Osteoblast (primary cell): ENCODE results near the gene CPB1. TPM values are rescaled to one million over a fixed set of nuclear protein-coding genes. Genes with fewer than 3 reads are reported as not detected.

Source experiments
- DNase-seq: peaks from one replicate; pipeline ENCODE4 v3.0.0; 2011; ENCODE audit warnings: low spot score, mixed read lengths; ENCODE audit not compliant: insufficient read length; ENCODE audit errors: missing footprints
- H2AFZ ChIP-seq: 2 replicates; pipeline ENCODE4 v1.6.0; 2011; ENCODE audit warnings: mild to moderate bottlenecking, low read length
- H3K27ac ChIP-seq: 2 replicates; pipeline ENCODE4 v1.5.1; 2011; ENCODE audit warnings: mild to moderate bottlenecking, low read depth, low read length, moderate library complexity
- H3K27me3 ChIP-seq: 2 replicates; pipeline ENCODE4 v1.6.0; 2012; ENCODE audit warnings: mild to moderate bottlenecking, control low read depth, inconsistent platforms, low read length, moderate library complexity; ENCODE audit not compliant: insufficient read depth
- H3K36me3 ChIP-seq: 2 replicates; pipeline ENCODE4 v1.5.1; 2011; ENCODE audit warnings: mild to moderate bottlenecking, low read length, control low read depth, moderate library complexity; ENCODE audit not compliant: insufficient read depth
- H3K4me1 ChIP-seq: 2 replicates; pipeline ENCODE4 v1.5.1; 2011; ENCODE audit warnings: mild to moderate bottlenecking, low read length, control low read depth, moderate library complexity; ENCODE audit not compliant: insufficient read depth
- H3K4me2 ChIP-seq: 2 replicates; pipeline ENCODE4 v1.6.0; 2011; ENCODE audit warnings: mild to moderate bottlenecking, low read length; ENCODE audit not compliant: insufficient read depth
- H3K4me3 ChIP-seq: fragments of 200-600 bp; sonication (generic); 3 replicates; pipeline ENCODE4 v1.5.1; 2012; ENCODE audit warnings: mild to moderate bottlenecking, low read length, inconsistent platforms; ENCODE audit not compliant: insufficient read depth
- H3K79me2 ChIP-seq: 2 replicates; pipeline ENCODE4 v1.6.0; 2012; ENCODE audit warnings: mild to moderate bottlenecking, low read length, control low read depth, inconsistent platforms; ENCODE audit not compliant: insufficient read depth
- H3K9me3 ChIP-seq: 2 replicates; pipeline ENCODE4 v1.5.1; 2011; ENCODE audit warnings: low read depth, low read length, control low read depth
- H4K20me1 ChIP-seq: 2 replicates; pipeline ENCODE4 v1.6.0; 2012; ENCODE audit warnings: mild to moderate bottlenecking, low read length, control low read depth; ENCODE audit not compliant: insufficient read depth
- CTCF ChIP-seq: IDR thresholded peaks from 2 replicates; pipeline ENCODE4 v1.5.1; 2011; ENCODE audit warnings: mild to moderate bottlenecking, low read depth, low read length, moderate library complexity; ENCODE audit errors: extremely low read depth
- total RNA-seq: library from RNA; depleted of rRNA; stranded (reverse); fragments of >200 nt; gene quantifications from 2 replicates; pipeline ENCODE4 v1.2.3, GENCODE V29; 2012

Gene CPB1
- total RNA-seq, 1 donor: 1.1 TPM

- no peak overlapping the region for H2AFZ ChIP-seq
- no peak for TF ChIP-seq CTCF
- H3K36me3 ChIP-seq: no peaks in the 10 kb centered on the region
- H3K79me2 ChIP-seq: no peaks in the 10 kb centered on the region
- H3K27ac ChIP-seq: no peak overlapping the region
- H4K20me1 ChIP-seq: no peaks in the 10 kb centered on the region
- H3K27me3 ChIP-seq: no peaks in the 10 kb centered on the region
- no peaks in the 10 kb centered on the region for H3K4me1 ChIP-seq
- no peak for DNase-seq
- no peak overlapping the region for H3K4me2 ChIP-seq
- H3K9me3 ChIP-seq: no peaks in the 10 kb centered on the region
- no peak overlapping the region for H3K4me3 ChIP-seq
Measured at GRCh38 chr3:148829926-148830325, 2.3 kb downstream of the CPB1 start.

GRCh38 chr3:148833223-148833622 lies 5.6 kb downstream of the CPB1 start:
- Histone ChIP-seq H3K27me3 (no peaks in the 10 kb centered on the region), H3K27ac (no peak overlapping the region), H3K4me3 (no peak overlapping the region), H3K79me2 (no peaks in the 10 kb centered on the region), H4K20me1 (no peaks in the 10 kb centered on the region), H2AFZ (no peak overlapping the region), H3K4me1 (no peaks in the 10 kb centered on the region), H3K36me3 (no peaks in the 10 kb centered on the region), H3K4me2 (no peak overlapping the region), H3K9me3 (no peaks in the 10 kb centered on the region)
- no peak for DNase-seq
- TF ChIP-seq CTCF: no peak

GRCh38 chr3:148839805-148840204 lies 12.2 kb downstream of the CPB1 start:
- H3K9me3 ChIP-seq: no peaks in the 10 kb centered on the region
- H3K79me2 ChIP-seq: no peaks in the 10 kb centered on the region
- H3K4me1 ChIP-seq: no peaks in the 10 kb centered on the region
- H4K20me1 ChIP-seq: no peaks in the 10 kb centered on the region
- H3K36me3 ChIP-seq: no peaks in the 10 kb centered on the region
- no peak overlapping the region for H3K27ac ChIP-seq
- no peak overlapping the region for H2AFZ ChIP-seq
- no peaks in the 10 kb centered on the region for H3K27me3 ChIP-seq
- TF ChIP-seq CTCF: no peak
- no peak overlapping the region for H3K4me3 ChIP-seq
- H3K4me2 ChIP-seq: no peak overlapping the region
- no peak for DNase-seq

GRCh38 chr3:148840451-148840850 lies 12.8 kb downstream of the CPB1 start:
- no peak overlapping the region for H3K4me3 ChIP-seq
- H2AFZ ChIP-seq: no peak overlapping the region
- no peaks in the 10 kb centered on the region for H3K9me3 ChIP-seq
- no peaks in the 10 kb centered on the region for H3K79me2 ChIP-seq
- no peak overlapping the region for H3K4me2 ChIP-seq
- H4K20me1 ChIP-seq: no peaks in the 10 kb centered on the region
- H3K36me3 ChIP-seq: no peaks in the 10 kb centered on the region
- DNase-seq: no peak
- no peaks in the 10 kb centered on the region for H3K27me3 ChIP-seq
- TF ChIP-seq CTCF: no peak
- no peak overlapping the region for H3K27ac ChIP-seq
- no peaks in the 10 kb centered on the region for H3K4me1 ChIP-seq
